HG02970 (cell line): Measurements from ENCODE around the gene SCMH1.
"Not testable (repeated sequence)": the region's sequence is repeated elsewhere in the genome, so short reads cannot be mapped to it uniquely, and the experiment has no call there.

Experiments
- ATAC-seq: cut with Tn5 transposase; IDR thresholded peaks from one replicate; pipeline ENCODE4 v1.9.1; 2021; ENCODE audit warnings: mild to moderate bottlenecking, moderate library complexity, moderate number of reproducible peaks; ENCODE audit not compliant: unreplicated experiment, low FRiP score

SCMH1 gene

GRCh38 chr1:41218152-41218551 lies 24.0 kb downstream of the SCMH1 start:
- ATAC-seq: no peak

DNA sequence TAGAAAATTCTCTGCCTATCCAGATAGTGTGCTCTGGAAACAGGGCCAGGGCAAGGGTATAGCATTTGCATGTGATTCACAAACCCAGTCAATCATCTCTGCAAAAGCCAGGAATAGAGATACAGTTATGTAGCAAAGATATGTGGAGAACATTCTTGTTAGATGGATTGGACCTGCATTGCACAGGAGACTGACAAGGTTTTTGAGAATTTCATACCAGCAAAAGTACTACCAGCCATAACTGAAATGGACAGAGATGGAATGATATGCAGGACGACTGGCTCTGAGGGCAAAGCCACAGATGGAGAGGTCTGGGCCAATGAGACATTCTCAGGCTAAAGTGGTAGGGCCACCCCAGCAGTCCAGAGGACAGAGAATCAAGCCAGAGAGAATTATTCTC lies 24.7 kb downstream of the SCMH1 start:
- no peak for ATAC-seq

- ATAC-seq: no peak
Measured at GRCh38 chr1:41215623-41216022, 26.5 kb downstream of the SCMH1 start.

DNA sequence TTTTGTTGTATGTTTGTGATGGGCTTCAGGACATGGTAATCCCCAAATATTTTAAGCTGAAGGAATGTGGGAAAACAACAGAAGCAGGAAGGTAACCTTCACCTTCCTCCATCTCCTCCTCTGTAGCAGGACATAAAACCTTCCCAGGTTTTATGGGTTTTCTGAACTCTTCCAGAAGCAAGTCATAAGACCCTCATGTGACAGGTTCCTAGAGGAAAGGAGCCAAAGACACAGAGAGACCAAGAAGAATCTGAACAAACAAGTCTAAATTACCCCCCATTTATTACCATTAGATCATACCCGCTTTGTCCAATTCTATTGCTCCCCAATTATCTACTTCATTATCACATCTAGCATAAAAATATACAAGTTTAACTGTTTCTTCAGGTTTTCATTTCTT lies 28.8 kb downstream of the SCMH1 start:
- ATAC-seq: no peak

DNA sequence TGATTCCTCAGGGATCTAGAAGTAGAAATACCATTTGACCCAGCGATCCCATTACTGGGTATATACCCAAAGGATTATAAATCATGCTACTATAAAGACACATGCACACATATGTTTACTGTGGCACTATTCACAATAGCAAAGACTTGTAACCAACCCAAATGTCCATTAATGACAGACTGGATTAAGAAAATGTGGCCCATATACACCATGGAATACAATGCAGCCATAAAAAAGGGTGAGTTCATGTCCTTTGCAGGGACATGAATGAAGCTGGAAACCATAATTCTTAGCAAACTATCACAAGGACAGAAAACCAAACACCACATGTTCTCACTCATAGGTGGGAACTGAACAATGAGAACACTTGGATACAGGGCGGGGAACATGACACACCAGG lies 30.5 kb downstream of the SCMH1 start:
- not testable (repeated sequence) for ATAC-seq

DNA sequence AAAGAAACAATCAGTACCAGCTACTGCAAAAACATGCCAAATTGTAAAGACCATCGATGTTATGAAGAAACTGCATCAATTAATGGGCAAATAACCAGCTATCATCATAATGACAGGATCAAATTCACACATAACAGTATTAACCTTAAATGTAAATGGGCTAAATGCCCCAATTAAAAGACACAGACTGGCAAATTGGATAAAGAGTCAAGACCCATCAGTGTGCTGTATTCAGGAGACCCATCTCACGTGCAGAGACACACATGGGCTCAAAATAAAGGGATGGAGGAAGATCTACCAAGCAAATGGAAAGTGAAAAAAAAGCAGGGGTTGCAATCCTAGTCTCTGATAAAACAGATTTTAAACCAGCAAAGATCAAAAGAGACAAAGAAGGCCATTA lies 35.1 kb downstream of the SCMH1 start:
- not testable (repeated sequence) for ATAC-seq

- ATAC-seq: no peak
Measured at GRCh38 chr1:41200728-41201127, 41.4 kb downstream of the SCMH1 start.

DNA sequence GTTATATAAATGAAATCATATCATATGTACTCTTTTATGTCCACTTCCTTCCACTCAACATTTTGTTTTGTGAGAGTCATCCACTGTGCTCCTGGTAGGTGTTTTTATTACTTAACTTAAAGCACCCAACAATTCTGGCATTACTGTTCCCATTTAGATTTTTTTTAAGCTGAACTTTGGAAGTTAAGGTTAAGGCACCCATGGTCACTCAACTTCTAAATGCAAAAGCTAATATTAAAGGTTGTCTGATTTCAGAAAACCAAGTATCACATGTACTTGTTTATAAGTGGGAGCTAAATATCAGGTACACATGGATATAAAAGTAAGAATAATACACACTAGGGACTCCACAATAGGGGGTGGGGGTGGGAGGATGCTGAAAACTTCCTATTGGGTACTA lies 42.7 kb downstream of the SCMH1 start:
- no peak for ATAC-seq

GRCh38 chr1:41192456-41193178 lies 49.5 kb downstream of the SCMH1 start:
- ATAC-seq: no peak

GRCh38 chr1:41184446-41184845 lies 57.7 kb downstream of the SCMH1 start:
- ATAC-seq: no peak

DNA sequence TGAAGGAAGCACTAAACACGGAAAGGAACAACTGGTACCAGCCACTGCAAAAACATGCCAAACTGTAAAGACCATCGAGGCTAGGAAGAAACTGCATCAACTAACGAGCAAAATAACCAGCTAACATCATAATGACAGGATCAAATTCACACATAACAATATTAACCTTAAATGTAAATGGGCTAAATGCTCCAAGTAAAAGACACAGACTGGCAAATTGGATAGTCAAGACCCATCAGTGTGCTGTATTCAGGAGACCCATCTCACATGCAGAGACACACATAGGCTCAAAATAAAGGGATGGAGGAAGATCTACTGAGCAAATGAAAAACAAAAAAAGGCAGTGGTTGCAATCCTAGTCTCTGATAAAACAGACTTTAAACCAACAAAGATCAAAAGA lies 63.9 kb downstream of the SCMH1 start:
- not testable (repeated sequence) for ATAC-seq

- no peak for ATAC-seq
Measured at GRCh38 chr1:41175546-41175945, 66.6 kb downstream of the SCMH1 start.

- ATAC-seq: no peak
Measured at GRCh38 chr1:41174170-41174569, 67.9 kb downstream of the SCMH1 start.

- ATAC-seq: no peak
Measured at GRCh38 chr1:41173651-41174050, 68.5 kb downstream of the SCMH1 start.

DNA sequence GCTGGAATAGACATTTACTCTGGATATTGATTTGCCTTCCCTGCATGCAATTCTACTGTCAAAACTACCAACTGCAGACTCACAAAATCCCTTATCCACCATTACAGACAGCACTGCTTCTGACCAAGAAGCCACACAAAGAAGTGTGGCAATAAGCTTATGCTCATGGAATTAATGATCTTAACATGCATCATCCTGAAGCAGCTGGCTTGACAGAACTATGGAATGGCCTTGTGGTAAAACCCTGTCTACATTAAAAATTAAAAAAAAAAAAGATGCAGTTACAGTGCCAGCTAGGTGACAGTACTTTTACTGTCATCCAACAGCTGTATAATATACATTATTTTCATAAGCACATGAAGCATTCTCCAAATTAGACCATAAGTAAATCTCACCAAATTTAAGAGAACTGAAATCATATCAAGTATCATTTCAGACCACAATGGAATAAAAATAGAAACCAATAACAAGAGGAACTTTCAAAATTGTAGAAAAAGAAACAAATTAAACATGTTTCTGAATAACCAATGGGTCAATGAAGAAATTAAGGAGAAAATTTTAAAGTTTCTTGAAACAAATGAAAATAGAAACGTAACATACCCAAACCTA lies 70.7 kb downstream of the SCMH1 start:
- no peak for ATAC-seq

GRCh38 chr1:41169799-41170180 lies 72.3 kb downstream of the SCMH1 start:
- no peak for ATAC-seq

DNA sequence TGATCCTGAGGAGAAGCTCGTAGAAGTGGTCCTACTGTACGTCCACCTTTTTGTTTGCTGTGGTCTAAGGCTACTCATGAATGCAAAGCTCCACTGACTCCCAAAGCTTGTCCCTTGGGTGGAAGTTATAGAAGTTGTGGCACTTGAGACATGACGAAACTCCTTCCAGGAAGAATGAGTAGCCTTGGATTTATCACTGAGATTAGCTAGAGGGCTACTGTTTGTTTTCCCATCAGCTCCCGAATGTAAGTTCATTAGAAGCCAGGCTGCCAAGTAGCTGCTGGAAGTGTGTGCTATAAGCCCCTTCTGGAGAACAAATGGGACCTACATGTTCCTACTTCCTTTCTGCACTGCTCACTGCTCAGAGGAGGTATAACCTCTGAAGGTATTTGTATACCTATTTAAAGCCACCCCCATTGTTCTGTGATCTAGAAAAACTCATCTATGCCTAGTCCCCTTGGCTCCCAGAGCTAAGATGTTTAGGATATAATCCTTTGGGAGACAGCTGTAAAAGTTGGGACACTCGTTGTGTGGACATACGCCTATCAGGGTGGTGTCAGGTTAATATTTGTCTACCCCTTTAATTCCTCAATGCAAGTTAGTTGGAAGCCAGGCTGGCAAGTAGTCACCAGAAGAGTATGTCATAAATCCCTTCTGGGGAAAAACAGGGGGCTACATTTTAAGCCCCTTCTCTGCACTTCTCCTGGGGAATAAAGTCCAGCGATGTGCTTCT lies 72.9 kb downstream of the SCMH1 start:
- no peak for ATAC-seq

DNA sequence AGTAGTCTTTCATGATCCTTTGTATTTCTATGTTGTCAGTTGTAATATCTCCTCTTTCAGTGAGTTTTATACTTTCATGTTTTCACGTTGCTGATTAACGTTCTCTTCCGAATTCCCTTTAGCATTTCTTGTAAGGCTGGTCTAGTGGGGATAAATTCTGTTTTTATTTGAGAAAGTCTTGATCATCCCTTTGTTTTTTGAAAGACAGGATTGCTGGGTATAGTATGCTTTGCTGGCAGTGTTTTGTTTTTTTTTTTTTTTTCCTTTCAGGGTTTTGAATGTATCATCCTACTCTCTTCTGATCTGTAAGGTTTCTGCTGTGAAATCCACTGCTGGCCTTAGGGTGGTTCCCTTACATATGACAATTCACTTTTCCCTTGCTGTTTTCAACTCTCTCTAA lies 74.4 kb downstream of the SCMH1 start:
- ATAC-seq: no peak

DNA sequence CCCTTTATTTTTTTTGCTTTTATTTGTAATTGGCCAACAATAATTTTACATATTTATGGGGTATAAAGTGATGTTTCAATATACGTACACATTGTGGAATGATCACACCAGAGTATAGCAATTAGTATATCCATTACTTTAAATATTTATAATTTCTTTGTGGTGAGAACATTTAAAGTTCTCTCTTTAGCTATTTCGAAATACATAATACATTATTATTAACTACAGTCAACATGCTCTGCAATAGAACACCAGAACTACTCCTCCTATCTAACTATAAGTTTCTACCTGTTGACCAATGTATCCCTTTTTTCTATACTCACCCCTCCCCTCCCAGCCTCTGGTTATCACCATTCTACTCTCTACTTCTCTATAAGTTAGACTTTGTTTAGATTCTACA lies 77.4 kb downstream of the SCMH1 start:
- no peak for ATAC-seq

DNA sequence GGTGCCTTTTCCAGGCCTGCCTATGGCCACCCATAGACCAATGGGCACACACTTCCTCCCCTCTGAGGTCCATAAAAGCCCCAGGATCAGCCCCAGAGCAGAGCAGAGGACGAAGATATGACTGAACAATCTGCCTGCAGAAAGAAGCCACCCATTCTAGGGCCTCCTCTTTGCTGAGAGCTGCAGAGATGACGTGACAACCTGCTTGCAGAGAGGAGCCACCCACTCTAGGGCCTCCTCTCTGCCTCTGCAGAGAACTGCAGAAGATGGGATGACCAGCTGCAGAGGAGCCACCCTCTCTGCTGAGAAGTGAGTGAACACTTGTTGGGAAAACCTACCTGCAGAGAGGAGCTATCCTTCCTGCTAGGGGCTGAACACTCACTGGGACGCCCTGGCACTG lies 79.7 kb downstream of the SCMH1 start:
- no peak for ATAC-seq

GRCh38 chr1:41161846-41162245 lies 80.3 kb downstream of the SCMH1 start:
- ATAC-seq: no peak
